Ammon's horn (tissue), 1 donor: ENCODE results near the gene CD274.
"Not testable (repeated sequence)": the region's sequence is repeated elsewhere in the genome, so short reads cannot be mapped to it uniquely, and the experiment has no call there.

Source experiments
- DNase-seq: peaks from one replicate; pipeline ENCODE4 v3.0.0-alpha.2; 2016; ENCODE audit warnings: low spot score

The CD274 gene

GRCh38 chr9:5450359-5451091, at the start of gene CD274:
Gene CD274 (plus strand): TSS chr9:5450542. CDS start chr9:5456114, 5,572 bp downstream.
- peak; percentile 83 for DNase-seq

- no peak for DNase-seq
These were observed 48.1 kb upstream of the CD274 start for GRCh38 chr9:5402217-5402616.

- DNase-seq: no peak
These were observed 41.7 kb upstream of the CD274 start for GRCh38 chr9:5408596-5408995.

GRCh38 chr9:5416953-5417352, 33.4 kb upstream of the CD274 start:
- DNase-seq: no peak

GRCh38 chr9:5418481-5418880, 31.9 kb upstream of the CD274 start:
- no peak for DNase-seq

GRCh38 chr9:5419987-5420386, 30.4 kb upstream of the CD274 start:
- DNase-seq: no peak

- DNase-seq: no peak
These were observed 29.2 kb upstream of the CD274 start for GRCh38 chr9:5421163-5421562.

GRCh38 chr9:5422276-5422675, 28.1 kb upstream of the CD274 start:
- no peak for DNase-seq

- DNase-seq: no peak
These were observed 25.2 kb upstream of the CD274 start for GRCh38 chr9:5425006-5425628.

- DNase-seq: no peak
These were observed 23.3 kb upstream of the CD274 start for GRCh38 chr9:5427005-5427404.

GRCh38 chr9:5428172-5428571, 22.2 kb upstream of the CD274 start:
- DNase-seq: no peak

- DNase-seq: no peak
These were observed 21.4 kb upstream of the CD274 start for GRCh38 chr9:5428794-5429528.

- peak; percentile 49 for DNase-seq
These were observed 20.3 kb upstream of the CD274 start for GRCh38 chr9:5429873-5430564.

GRCh38 chr9:5430912-5431311, 19.4 kb upstream of the CD274 start:
- DNase-seq: no peak

GRCh38 chr9:5432890-5433289, 17.5 kb upstream of the CD274 start:
- not testable (repeated sequence) for DNase-seq

GRCh38 chr9:5433328-5433727, 17.0 kb upstream of the CD274 start:
- DNase-seq: not testable (repeated sequence)

- DNase-seq: not testable (repeated sequence)
These were observed 16.2 kb upstream of the CD274 start for GRCh38 chr9:5433841-5434810.

GRCh38 chr9:5435912-5436311, 14.4 kb upstream of the CD274 start:
- no peak for DNase-seq

- no peak for DNase-seq
These were observed 13.9 kb upstream of the CD274 start for GRCh38 chr9:5436441-5436840.

- DNase-seq: peak; percentile 98
These were observed 12.8 kb upstream of the CD274 start, which contains the start of gene PLGRKT for GRCh38 chr9:5437254-5438216. Gene PLGRKT (minus strand): TSS chr9:5437925. CDS start chr9:5431977, 5,948 bp downstream.
